ENCODE results near the gene FLT3LG. TPM values are rescaled to one million over a fixed set of nuclear protein-coding genes. Genes with fewer than 3 reads are reported as not detected.

Gene FLT3LG
- total RNA-seq, 1 experiment from 2014 or later = 1.5 TPM

GRCh38 chr19:49461656-49462055 lies 12.4 kb upstream of the FLT3LG start:
- Histone ChIP-seq H3K4me3 (ENCODE audit: low read depth in 2 of 2, low read length in 2 of 2) (no peak overlapping the region), H3K27ac (ENCODE audit: low read length) (no peak overlapping the region), H3K9me3 (ENCODE audit: control insufficient read depth, insufficient read depth, low read depth, low read length) (no peaks in the 10 kb centered on the region), H3K36me3 (ENCODE audit: control insufficient read depth, insufficient read depth, low read length) (no peaks in the 10 kb centered on the region), H3K4me1 (ENCODE audit: control insufficient read depth, insufficient read depth, low read length) (no peaks in the 10 kb centered on the region), H3K27me3 (ENCODE audit: control insufficient read depth, insufficient read depth, low read length) (no peaks in the 10 kb centered on the region)
- TF ChIP-seq TCF7L2 (IDR thresholded peaks at IDR 0.05; ENCODE audit: low read depth, low read length) (no peak), POLR2AphosphoS5 (IDR thresholded peaks at IDR 0.05; ENCODE audit: low read depth, low read length) (no peak), SIN3A (IDR thresholded peaks at IDR 0.05; ENCODE audit: borderline replicate concordance, insufficient read depth, low read depth, low read length) (no peak), REST (IDR thresholded peaks at IDR 0.05; ENCODE audit: insufficient read depth in 1 of 2, low read depth in 2 of 2, low read length in 1 of 2) (no peak), CTCF (IDR thresholded peaks at IDR 0.05) (no peak)
- no TSS peak for BruUV-seq (replicated peaks)
- no peak for DNase-seq (ENCODE audit: low read depth, low spot score)
- intact Hi-C loops (cut with micrococcal nuclease; ENCODE audit: unreplicated experiment) (no loop called here), in situ Hi-C loops (cut with HindIII; ENCODE audit: low pct_unique_long_range_greater_than_20kb, low sequenced_read_pairs) (no loop called here)
- CTCF ChIA-PET = no interaction called here
- POLR2A ChIA-PET = no interaction called here
- no peak for ATAC-seq

GRCh38 chr19:49462492-49462891 lies 11.5 kb upstream of the FLT3LG start:
- BruUV-seq (replicated peaks) = no TSS peak
- ATAC-seq = no peak
- Histone ChIP-seq H3K27me3 (ENCODE audit: control insufficient read depth, insufficient read depth, low read length) (no peaks in the 10 kb centered on the region), H3K36me3 (ENCODE audit: control insufficient read depth, insufficient read depth, low read length) (no peaks in the 10 kb centered on the region), H3K4me1 (ENCODE audit: control insufficient read depth, insufficient read depth, low read length) (no peaks in the 10 kb centered on the region), H3K9me3 (ENCODE audit: control insufficient read depth, insufficient read depth, low read depth, low read length) (no peaks in the 10 kb centered on the region), H3K27ac (ENCODE audit: low read length) (no peak overlapping the region), H3K4me3 (ENCODE audit: low read depth in 2 of 2, low read length in 2 of 2) (no peak overlapping the region)
- DNase-seq (ENCODE audit: low read depth, low spot score) = no peak
- intact Hi-C loops (cut with micrococcal nuclease; ENCODE audit: unreplicated experiment) = no loop called here
- CTCF ChIA-PET = no interaction called here
- in situ Hi-C loops (cut with HindIII; ENCODE audit: low pct_unique_long_range_greater_than_20kb, low sequenced_read_pairs) = no loop called here
- TF ChIP-seq TCF7L2 (IDR thresholded peaks at IDR 0.05; ENCODE audit: low read depth, low read length) (no peak), REST (IDR thresholded peaks at IDR 0.05; ENCODE audit: insufficient read depth in 1 of 2, low read depth in 2 of 2, low read length in 1 of 2) (no peak), CTCF (IDR thresholded peaks at IDR 0.05) (no peak), POLR2AphosphoS5 (IDR thresholded peaks at IDR 0.05; ENCODE audit: low read depth, low read length) (no peak), SIN3A (IDR thresholded peaks at IDR 0.05; ENCODE audit: borderline replicate concordance, insufficient read depth, low read depth, low read length) (no peak)
- POLR2A ChIA-PET = no interaction called here
